SK-N-SH (cell line): ENCODE results near the gene FOXP1. TPM values are rescaled to one million over a fixed set of nuclear protein-coding genes. Genes with fewer than 3 reads are reported as not detected.
A peak's percentile ranks its signal among the peaks of the same experiment; 100 is the strongest.

Source experiments
- CTCF ChIA-PET: fragments of 300-600, 350-600 bp; formaldehyde crosslinking; extraction: SDS; loops from one replicate; lab custom pipeline; 2021; lab: Yijun Ruan, JAX
- POLR2A ChIA-PET: fragments of 350-600 bp; sonication (Branson Sonifier 250); formaldehyde crosslinking; extraction: SDS; loops from one replicate; lab custom pipeline; 2020; ENCODE audit warnings: antibody characterized with exemption, inconsistent platforms; lab: Yijun Ruan, JAX
- DNase-seq: peaks from one replicate; pipeline ENCODE4 v3.0.0; 2012
- H2AFZ ChIP-seq: fragments of 200-600 bp; sonication (generic); 2 replicates; pipeline ENCODE4 v1.8.1; 2016; ENCODE audit warnings: antibody characterized with exemption, mild to moderate bottlenecking, low read depth
- H3F3A ChIP-seq: fragments of 200-600 bp; sonication (generic); replicated peaks from 2 replicates; pipeline ENCODE3; 2016; ENCODE audit warnings: antibody characterized with exemption, mild to moderate bottlenecking; ENCODE audit not compliant: insufficient read depth
- H3K27ac ChIP-seq, 2 experiments: fragments of 200-500 bp in 1 of 2; fragments of 200-600 bp in 1 of 2; sonication (Bioruptor generic) in 1 of 2; sonication (generic), shearing (Covaris generic) in 1 of 2; 2 replicates each; pipeline versions ENCODE4 v1.5.1 to v1.6.1; 2014 to 2016; ENCODE audit warnings: low read depth in 2 of 2, inconsistent platforms in 1 of 2, low read length in 1 of 2, mild to moderate bottlenecking in 1 of 2, mixed read lengths in 1 of 2
- H3K27me3 ChIP-seq: fragments of 200-600 bp; sonication (generic), shearing (Covaris generic); 2 replicates; pipeline ENCODE4 v1.6.1; 2016; ENCODE audit warnings: mixed run types; ENCODE audit not compliant: insufficient read depth
- H3K36me3 ChIP-seq, 2 experiments: fragments of 200-500 bp in 1 of 2; fragments of 200-600 bp in 1 of 2; sonication (Bioruptor generic) in 1 of 2; sonication (generic) in 1 of 2; replicated peaks in 1 of 2; 2 replicates each; pipeline versions ENCODE3 to v1.5.1; 2014 to 2016; ENCODE audit warnings: low read length in 1 of 2, mild to moderate bottlenecking in 1 of 2; ENCODE audit not compliant: insufficient read depth in 2 of 2, control insufficient read depth in 1 of 2
- H3K4me1 ChIP-seq, 2 experiments: fragments of 200-500 bp in 1 of 2; fragments of 200-600 bp in 1 of 2; sonication (Bioruptor generic) in 1 of 2; sonication (generic), shearing (Covaris generic) in 1 of 2; 2 replicates each; pipeline versions ENCODE4 v1.5.1 to v1.6.1; 2014 to 2016; ENCODE audit warnings: low read depth in 1 of 2, low read length in 1 of 2, mixed run types in 1 of 2; ENCODE audit not compliant: insufficient read depth in 2 of 2, control insufficient read depth in 1 of 2
- H3K4me2 ChIP-seq: fragments of 200-600 bp; sonication (generic), shearing (Covaris generic); 2 replicates; pipeline ENCODE4 v1.6.1; 2017; ENCODE audit warnings: mixed run types
- H3K4me3 ChIP-seq, 2 experiments: fragments of 200-500 bp in 1 of 2; fragments of 200-600 bp in 1 of 2; sonication (Bioruptor generic) in 1 of 2; sonication (generic), shearing (Covaris generic) in 1 of 2; 2 replicates each; pipeline versions ENCODE4 v1.5.1 to v1.8.1; 2014 to 2016; ENCODE audit warnings: low read depth in 2 of 2, inconsistent platforms in 1 of 2, low read length in 1 of 2, mild to moderate bottlenecking in 1 of 2, mixed read lengths in 1 of 2, moderate library complexity in 1 of 2
- H3K79me2 ChIP-seq: fragments of 200-600 bp; sonication (generic); 2 replicates; pipeline ENCODE4 v1.8.1; 2017; ENCODE audit warnings: mild to moderate bottlenecking; ENCODE audit not compliant: insufficient read depth
- H3K9ac ChIP-seq: fragments of 200-600 bp; sonication (generic); 2 replicates; pipeline ENCODE4 v1.6.1; 2017; ENCODE audit warnings: mixed run types
- H3K9me2 ChIP-seq: fragments of 200-600 bp; sonication (generic); 2 replicates; pipeline ENCODE4 v1.6.1; 2017; ENCODE audit warnings: mixed run types
- H3K9me3 ChIP-seq: fragments of 200-600 bp; sonication (generic); 2 replicates; pipeline ENCODE4 v1.6.1; 2017; ENCODE audit warnings: mixed run types, mild to moderate bottlenecking, moderate library complexity
- H4K20me1 ChIP-seq: fragments of 200-600 bp; sonication (generic); 2 replicates; pipeline ENCODE4 v1.6.1; 2017; ENCODE audit warnings: mild to moderate bottlenecking, mixed run types; ENCODE audit not compliant: insufficient read depth
- CTCF ChIP-seq: fragments of 200-600 bp; sonication (generic); IDR thresholded peaks from 2 replicates; pipeline ENCODE4 v1.6.1; 2017; ENCODE audit warnings: antibody characterized with exemption, mild to moderate bottlenecking, moderate library complexity
- EP300 ChIP-seq, 2 experiments: IDR thresholded peaks; 2 replicates each; pipeline versions ENCODE4 v1.4.0 to v1.6.1; 2012; ENCODE audit warnings: borderline replicate concordance in 1 of 2, low read depth in 1 of 2, low read length in 1 of 2
- FOSL2 ChIP-seq: IDR thresholded peaks from 2 replicates; pipeline ENCODE4 v1.4.0; 2012; ENCODE audit warnings: low read depth, mild to moderate bottlenecking, moderate library complexity, borderline replicate concordance
- FOXJ3 ChIP-seq: sonication (generic); formaldehyde crosslinking; IDR thresholded peaks from 2 replicates; pipeline ENCODE4 v1.5.1; 2020; ENCODE audit warnings: mild to moderate bottlenecking, missing genetic modification reagents
- GABPA ChIP-seq: IDR thresholded peaks from 2 replicates; pipeline ENCODE4 v1.4.0; 2012; ENCODE audit warnings: low read depth, mild to moderate bottlenecking
- GATA2 ChIP-seq: sonication (generic); formaldehyde crosslinking; IDR thresholded peaks from 2 replicates; pipeline ENCODE4 v1.5.0; 2020; ENCODE audit warnings: mild to moderate bottlenecking, missing genetic modification reagents
- IRF3 ChIP-seq: fragments of 150-350 bp; IDR thresholded peaks from 2 replicates; pipeline ENCODE4 v1.6.1; 2016; ENCODE audit warnings: mild to moderate bottlenecking, low read depth, low read length
- MXI1 ChIP-seq: IDR thresholded peaks from 2 replicates; pipeline ENCODE4 v1.6.1; 2012; ENCODE audit warnings: mild to moderate bottlenecking, low read depth, low read length, improper control_type of control experiment
- NFIC ChIP-seq: IDR thresholded peaks from 2 replicates; pipeline ENCODE4 v1.4.0; 2012; ENCODE audit warnings: borderline replicate concordance
- NRF1 ChIP-seq: IDR thresholded peaks from 2 replicates; pipeline ENCODE4 v1.6.1; 2012; ENCODE audit warnings: low read depth, mild to moderate bottlenecking, low read length
- RAD21 ChIP-seq: IDR thresholded peaks from 2 replicates; pipeline ENCODE4 v1.6.1; 2012; ENCODE audit warnings: mild to moderate bottlenecking, low read length
- RCOR1 ChIP-seq: fragments of 150-350 bp; IDR thresholded peaks from 2 replicates; pipeline ENCODE4 v1.6.1; 2017; ENCODE audit warnings: antibody characterized with exemption, low read length
- RXRA ChIP-seq: IDR thresholded peaks from 2 replicates; pipeline ENCODE4 v1.4.0; 2012; ENCODE audit warnings: low read depth, mild to moderate bottlenecking, borderline replicate concordance
- SIN3A ChIP-seq: IDR thresholded peaks from 2 replicates; pipeline ENCODE4 v1.6.1; 2012; ENCODE audit warnings: low read depth, mild to moderate bottlenecking, low read length, moderate library complexity, borderline replicate concordance
- SMC3 ChIP-seq: IDR thresholded peaks from 2 replicates; pipeline ENCODE4 v1.6.1; 2012; ENCODE audit warnings: low read depth, low read length, improper control_type of control experiment
- TAF1 ChIP-seq: IDR thresholded peaks from 2 replicates; pipeline ENCODE4 v1.6.1; 2012; ENCODE audit warnings: low read depth, mild to moderate bottlenecking, low read length, moderate library complexity, borderline replicate concordance
- TEAD4 ChIP-seq: IDR thresholded peaks from 2 replicates; pipeline ENCODE4 v1.4.0; 2012; ENCODE audit warnings: mild to moderate bottlenecking, borderline replicate concordance; ENCODE audit not compliant: insufficient read depth
- USF1 ChIP-seq: IDR thresholded peaks from 2 replicates; pipeline ENCODE4 v1.4.0; 2012; ENCODE audit warnings: low read depth, borderline replicate concordance
- WGBS: methylation state at CpG from one replicate; pipeline ENCODE4 v1.1.6; 2017; ENCODE audit warnings: low lambda C conversion rate; 5-methylcytosine and 5-hydroxymethylcytosine counted together
- polyA plus RNA-seq, 3 experiments: library from polyadenylated mRNA; depleted of rRNA; stranded (reverse); fragments of >200 nt; gene quantifications; 2 replicates each; pipeline ENCODE4 v1.2.3, GENCODE V29; 2012

FOXP1 gene
- polyA plus RNA-seq, 1 of the 3 experiments (the other 2 are of a cell fraction), result 8.8 TPM

- CTCF ChIA-PET, result no interaction called here
- no peak overlapping the region for H3K4me2 ChIP-seq
These were observed 449.7 kb downstream of the FOXP1 start for GRCh38 chr3:71133865-71134264.

GRCh38 chr3:71132995-71133730, 450.4 kb downstream of the FOXP1 start:
- ChIA-PET CTCF (no interaction called here), POLR2A (no interaction called here)
- Histone ChIP-seq H3K9ac (no peak overlapping the region), H3K4me2 (no peak overlapping the region), H3K36me3 (peaks cover 0 to 7% of the 10 kb centered on the region in 2 experiments), H3K9me2 (no peaks in the 10 kb centered on the region), H3F3A (peaks cover 7% of the 10 kb centered on the region), H3K27me3 (no peaks in the 10 kb centered on the region), H4K20me1 (no peaks in the 10 kb centered on the region), H3K4me3 (no peak overlapping the region), H3K4me1 (peaks cover 0 to 12% of the 10 kb centered on the region in 2 experiments; a peak in 2 of 4 replicates)
- no peak for DNase-seq
- 94% methylated on average over 8 of the region's 8 CpGs for WGBS
- no peak for TF ChIP-seq MXI1
- no peak for TF ChIP-seq GATA2 (CRISPR knock-in tag)
- TF ChIP-seq TEAD4, result no peak
- no peak for TF ChIP-seq EP300 (IDR thresholded peaks at IDR 0.05; ENCODE audit: borderline replicate concordance in 1 of 2, low read depth in 1 of 2, low read length in 1 of 2)
- TF ChIP-seq RAD21, result no peak
- no peak for TF ChIP-seq CTCF
- no peak for TF ChIP-seq FOXJ3 (CRISPR knock-in tag)
- TF ChIP-seq TAF1, result no peak
- TF ChIP-seq GABPA, result no peak
- TF ChIP-seq NRF1, result no peak
- TF ChIP-seq RXRA, result no peak
- TF ChIP-seq RCOR1, result no peak
- no peak for TF ChIP-seq FOSL2
- no peak for TF ChIP-seq NFIC
- TF ChIP-seq IRF3, result no peak
- TF ChIP-seq USF1, result no peak
- TF ChIP-seq SIN3A, result no peak
- TF ChIP-seq SMC3, result no peak
- TF ChIP-seq, all 33 proteins: peak for 0
- H3K27ac ChIP-seq, result 0 out of 4 replicates have a peak overlapping the region, but pooled peaks of 1 of the 2 experiments have one; percentile 9
- no peak overlapping the region for H2AFZ ChIP-seq
- H3K79me2 ChIP-seq, result peaks cover 11% of the 10 kb centered on the region
- no peaks in the 10 kb centered on the region for H3K9me3 ChIP-seq

More at GRCh38 chr3:71133865-71134264, 449.7 kb downstream of the FOXP1 start:
- POLR2A ChIA-PET, result no interaction called here
- Histone ChIP-seq H3K27me3 (no peaks in the 10 kb centered on the region), H3F3A (peaks cover 7% of the 10 kb centered on the region), H3K27ac (no peak overlapping the region), H3K4me3 (no peak overlapping the region), H3K79me2 (peaks cover 4% of the 10 kb centered on the region), H3K36me3 (peaks cover 0 to 7% of the 10 kb centered on the region in 2 experiments), H3K4me1 (peaks cover 0 to 12% of the 10 kb centered on the region in 2 experiments; a peak in 2 of 4 replicates), H2AFZ (no peak overlapping the region), H4K20me1 (no peaks in the 10 kb centered on the region), H3K9me3 (no peaks in the 10 kb centered on the region), H3K9me2 (no peaks in the 10 kb centered on the region), H3K9ac (no peak overlapping the region)
- no peak for DNase-seq
- 93% methylated on average over 4 of the region's 4 CpGs for WGBS
- TF ChIP-seq SMC3 (no peak), RCOR1 (no peak), EP300 (IDR thresholded peaks at IDR 0.05; ENCODE audit: borderline replicate concordance in 1 of 2, low read depth in 1 of 2, low read length in 1 of 2) (no peak)
